Vagina (tissue), 2 donors: ENCODE measurements around the gene CLDN22.

Experiments used
- POLR2A ChIP-seq, 2 donors: fragments of 450-650 bp; IDR thresholded peaks; one replicate each; pipeline ENCODE4 v1.6.1; 2017; ENCODE audit warnings: antibody characterized with exemption in 2 of 2, mild to moderate bottlenecking in 2 of 2, moderate library complexity in 2 of 2
- POLR2AphosphoS5 ChIP-seq, 2 donors: sonication (generic); formaldehyde crosslinking; IDR thresholded peaks; one replicate each; pipeline ENCODE4 v1.9.0; 2017; ENCODE audit warnings: antibody characterized with exemption in 2 of 2, mild to moderate bottlenecking in 2 of 2, low read depth in 1 of 2; ENCODE audit not compliant: insufficient read depth in 1 of 2
- TF ChIP-seq, protein P1 (sequence below), 3 experiments: fragments of 450-650 bp in 2 of 3; fragments of 200-600 bp in 1 of 3; sonication (generic) in 1 of 3; IDR thresholded peaks; one replicate each; pipeline ENCODE4 v1.5.1; 2017 to 2019; ENCODE audit warnings: antibody characterized with exemption in 3 of 3, mild to moderate bottlenecking in 2 of 3, moderate library complexity in 2 of 3

DNA sequence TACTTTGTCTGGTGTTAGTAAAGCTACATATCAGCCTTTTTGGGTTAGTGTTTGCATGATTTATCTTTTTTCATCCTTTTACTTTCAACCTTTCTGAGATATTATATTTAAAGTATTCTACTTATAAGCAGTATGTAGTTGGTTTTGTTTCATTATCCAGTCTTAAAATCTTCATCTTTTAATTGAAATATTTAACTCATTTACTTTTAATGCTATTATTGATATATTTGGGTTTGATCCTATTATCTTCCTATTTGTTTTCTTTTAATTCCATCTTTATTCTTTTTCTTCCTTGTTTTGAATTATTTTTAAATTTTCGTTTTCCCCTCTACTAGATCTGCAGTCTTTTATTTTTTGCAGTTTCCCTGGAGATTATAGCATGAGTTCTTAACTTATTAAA lies 44.0 kb downstream of the CLDN22 start:
- TF ChIP-seq POLR2AphosphoS5 (IDR thresholded peaks at IDR 0.05; ENCODE audit: insufficient read depth in 1 of 2, low read depth in 1 of 2) (no peak), POLR2A (IDR thresholded peaks at IDR 0.05) (no peak)
- TF ChIP-seq, protein P1, sequence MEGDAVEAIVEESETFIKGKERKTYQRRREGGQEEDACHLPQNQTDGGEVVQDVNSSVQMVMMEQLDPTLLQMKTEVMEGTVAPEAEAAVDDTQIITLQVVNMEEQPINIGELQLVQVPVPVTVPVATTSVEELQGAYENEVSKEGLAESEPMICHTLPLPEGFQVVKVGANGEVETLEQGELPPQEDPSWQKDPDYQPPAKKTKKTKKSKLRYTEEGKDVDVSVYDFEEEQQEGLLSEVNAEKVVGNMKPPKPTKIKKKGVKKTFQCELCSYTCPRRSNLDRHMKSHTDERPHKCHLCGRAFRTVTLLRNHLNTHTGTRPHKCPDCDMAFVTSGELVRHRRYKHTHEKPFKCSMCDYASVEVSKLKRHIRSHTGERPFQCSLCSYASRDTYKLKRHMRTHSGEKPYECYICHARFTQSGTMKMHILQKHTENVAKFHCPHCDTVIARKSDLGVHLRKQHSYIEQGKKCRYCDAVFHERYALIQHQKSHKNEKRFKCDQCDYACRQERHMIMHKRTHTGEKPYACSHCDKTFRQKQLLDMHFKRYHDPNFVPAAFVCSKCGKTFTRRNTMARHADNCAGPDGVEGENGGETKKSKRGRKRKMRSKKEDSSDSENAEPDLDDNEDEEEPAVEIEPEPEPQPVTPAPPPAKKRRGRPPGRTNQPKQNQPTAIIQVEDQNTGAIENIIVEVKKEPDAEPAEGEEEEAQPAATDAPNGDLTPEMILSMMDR (IDR thresholded peaks at IDR 0.05) = no peak
